GM19023 (cell line): ENCODE results near the gene MT1E.
"Not testable (repeated sequence)": the region's sequence is repeated elsewhere in the genome, so short reads cannot be mapped to it uniquely, and the experiment has no call there.

Source experiments
- ATAC-seq: cut with Tn5 transposase; IDR thresholded peaks from one replicate; pipeline ENCODE4 v1.9.1; 2021; ENCODE audit warnings: mild to moderate bottlenecking, moderate library complexity; ENCODE audit not compliant: unreplicated experiment

MT1E gene

GRCh38 chr16:56669005-56669839 lies 43.6 kb downstream of the MT1E start, which contains the start of gene MT1H:
TSS of gene MT1H (plus strand) at chr16:56669814. CDS start at chr16:56669885, 71 bp downstream.
- ATAC-seq = no peak

GRCh38 chr16:56669840-56670619 lies 44.4 kb downstream of the MT1E start:
- no peak for ATAC-seq

GRCh38 chr16:56670620-56670934 lies 45.0 kb downstream of the MT1E start:
- no peak for ATAC-seq

GRCh38 chr16:56671691-56672090 lies 46.1 kb downstream of the MT1E start:
- not testable (repeated sequence) for ATAC-seq

- not testable (repeated sequence) for ATAC-seq
These were observed 46.6 kb downstream of the MT1E start for GRCh38 chr16:56672171-56672570.

GRCh38 chr16:56672761-56673536 lies 47.4 kb downstream of the MT1E start:
- ATAC-seq = no peak

GRCh38 chr16:56673921-56674320 lies 48.3 kb downstream of the MT1E start:
- ATAC-seq = no peak

- not testable (repeated sequence) for ATAC-seq
These were observed 49.0 kb downstream of the MT1E start for GRCh38 chr16:56674570-56674969.

GRCh38 chr16:56675685-56676210 lies 50.2 kb downstream of the MT1E start:
- no peak for ATAC-seq
